Endothelial cell of umbilical vein (primary cell): ENCODE data around the gene CIDEA.

Source experiments
- CTCF ChIP-seq, 2 donors: IDR thresholded peaks; 1 replicate in 1 of 2; 2 replicates in 1 of 2; pipeline ENCODE4 v1.5.1; 2011; ENCODE audit warnings: low read length in 2 of 2, mild to moderate bottlenecking in 2 of 2, moderate library complexity in 2 of 2, control low read depth in 1 of 2, inconsistent platforms in 1 of 2, low read depth in 1 of 2; ENCODE audit not compliant: insufficient read depth in 1 of 2; ENCODE audit errors: extremely low read depth in 1 of 2
- EZH2 ChIP-seq: IDR thresholded peaks from 2 replicates; pipeline ENCODE4 v1.6.1; 2012; ENCODE audit warnings: borderline replicate concordance, low read depth, mild to moderate bottlenecking, moderate library complexity, low read length, inconsistent platforms; ENCODE audit not compliant: severe bottlenecking
- JUN ChIP-seq: IDR thresholded peaks from 2 replicates; pipeline ENCODE4 v1.6.1; 2011; ENCODE audit warnings: borderline replicate concordance, low read depth; ENCODE audit not compliant: insufficient read length, insufficient read depth
- MAX ChIP-seq: IDR thresholded peaks from 2 replicates; pipeline ENCODE4 v1.6.1; 2011; ENCODE audit not compliant: insufficient read depth, insufficient read length
- POLR2A ChIP-seq: IDR thresholded peaks from 2 replicates; pipeline ENCODE4 v1.6.1; 2012; ENCODE audit warnings: low read depth, mild to moderate bottlenecking, control low read depth, low read length
- POLR2AphosphoS5 ChIP-seq: IDR thresholded peaks from 2 replicates; pipeline ENCODE4 v1.6.1; 2012; ENCODE audit warnings: low read depth, mild to moderate bottlenecking, control low read depth, low read length, moderate library complexity; ENCODE audit not compliant: insufficient read depth

- TF ChIP-seq CTCF (IDR thresholded peaks at IDR 0.05; ENCODE audit: extremely low read depth in 1 of 2, insufficient read depth in 1 of 2, low read depth in 1 of 2, low read length in 2 of 2) (no peak), POLR2A (no peak), JUN (no peak), POLR2AphosphoS5 (no peak), EZH2 (no peak), MAX (no peak)
These were observed 61.3 kb downstream of the CIDEA start for GRCh38 chr18:12315490-12315889.
